Naive thymus-derived CD4-positive, alpha-beta T cell (primary cell): Measurements from ENCODE around the gene DIPK1A. TPM values are rescaled to one million over a fixed set of nuclear protein-coding genes. Genes with fewer than 3 reads are reported as not detected.

Experiments used
- ATAC-seq: fragments of 150-1000 bp; cut with Tn5 transposase; 2 replicates; pipeline ENCODE4 v1.10.0; 2021; ENCODE audit warnings: mild to moderate bottlenecking, moderate library complexity
- CTCF ChIA-PET: fragments of 350-600 bp; sonication (Branson Sonifier 250); formaldehyde crosslinking; loops from one replicate; lab custom pipeline; 2021; ENCODE audit warnings: antibody characterized with exemption; lab: Charles Lee
- POLR2A ChIA-PET: fragments of 350-600 bp; sonication (Branson Sonifier 250); formaldehyde crosslinking; loops from one replicate; lab custom pipeline; 2021; ENCODE audit warnings: antibody characterized with exemption, inconsistent platforms; lab: Charles Lee
- DNase-seq, 9 donors: peaks; one replicate each; pipeline versions ENCODE4 v3.0.0 to v3.0.0-alpha.2; 2020 to 2022; ENCODE audit warnings: mixed read lengths in 1 of 9
- H3K27ac ChIP-seq: one replicate; pipeline ENCODE4 v1.7.0; 2013; ENCODE audit warnings: mild to moderate bottlenecking, low read depth, low read length, moderate library complexity
- H3K27me3 ChIP-seq, 2 donors: one replicate each; pipeline ENCODE4 v1.7.0; 2013; ENCODE audit warnings: low read length in 2 of 2, mild to moderate bottlenecking in 2 of 2, moderate library complexity in 2 of 2; ENCODE audit not compliant: control insufficient read depth in 2 of 2, insufficient read depth in 2 of 2
- H3K36me3 ChIP-seq, 3 experiments: 1 replicate in 2 of 3; 2 replicates in 1 of 3; pipeline ENCODE4 v1.7.0; 2013; ENCODE audit warnings: low read length in 3 of 3, mild to moderate bottlenecking in 3 of 3, moderate library complexity in 1 of 3; ENCODE audit not compliant: insufficient read depth in 3 of 3, control insufficient read depth in 2 of 3
- H3K4me1 ChIP-seq, 2 donors: one replicate each; pipeline ENCODE4 v1.7.0; 2013; ENCODE audit warnings: low read length in 2 of 2, mild to moderate bottlenecking in 2 of 2, moderate library complexity in 1 of 2; ENCODE audit not compliant: control insufficient read depth in 2 of 2, insufficient read depth in 2 of 2
- H3K4me3 ChIP-seq: 2 replicates; pipeline ENCODE4 v1.7.0; 2013; ENCODE audit warnings: mild to moderate bottlenecking, low read length
- H3K9me3 ChIP-seq, 3 experiments: 1 replicate in 2 of 3; 2 replicates in 1 of 3; pipeline ENCODE4 v1.7.0; 2013; ENCODE audit warnings: low read length in 3 of 3; ENCODE audit not compliant: control insufficient read depth in 2 of 3
- H3K27ac Mint-ChIP-seq, 9 donors: one replicate each; pipeline ENCODE4 v1.8.0; 2020 to 2022; ENCODE audit warnings: mixed read lengths in 9 of 9, mild to moderate bottlenecking in 8 of 9, moderate library complexity in 5 of 9, inconsistent platforms in 2 of 9
- H3K27me3 Mint-ChIP-seq, 5 donors: one replicate each; pipeline ENCODE4 v1.8.0; 2021 to 2022; ENCODE audit warnings: mixed read lengths in 5 of 5, mild to moderate bottlenecking in 1 of 5
- H3K36me3 Mint-ChIP-seq, 5 donors: one replicate each; pipeline ENCODE4 v1.8.0; 2020 to 2022; ENCODE audit warnings: mixed read lengths in 5 of 5, mild to moderate bottlenecking in 3 of 5, inconsistent platforms in 1 of 5
- H3K4me1 Mint-ChIP-seq, 7 donors: one replicate each; pipeline ENCODE4 v1.8.0; 2020 to 2022; ENCODE audit warnings: mixed read lengths in 7 of 7, mild to moderate bottlenecking in 3 of 7, inconsistent platforms in 1 of 7
- H3K4me3 Mint-ChIP-seq, 10 donors: one replicate each; pipeline ENCODE4 v1.8.0; 2020 to 2022; ENCODE audit warnings: mild to moderate bottlenecking in 10 of 10, mixed read lengths in 10 of 10, moderate library complexity in 6 of 10, inconsistent platforms in 2 of 10
- H3K9me3 Mint-ChIP-seq, 11 donors: one replicate each; pipeline ENCODE4 v1.8.0; 2020 to 2022; ENCODE audit warnings: mixed read lengths in 11 of 11, mild to moderate bottlenecking in 4 of 11, inconsistent platforms in 1 of 11, moderate library complexity in 1 of 11
- intact Hi-C, 2 donors: fragments of 100-400 bp; cut with micrococcal nuclease; formaldehyde crosslinking; loops; one replicate each; pipeline ENCODE4 v1.15.1; 2023
- polyA plus RNA-seq, 2 donors: library from polyadenylated mRNA; unstranded; fragments of 300-500 nt; fragmentation: Illumina TruSeq; gene quantifications; one replicate each; pipeline ENCODE4 v1.2.3, GENCODE V29; 2021
- total RNA-seq, 6 experiments: library from RNA in 5 of 6; stranded (reverse) in 5 of 6; gene quantifications; 1 replicate in 5 of 6; 2 replicates in 1 of 6; pipeline ENCODE4 v1.2.3 and lab custom pipeline; 2021 to 2026

The DIPK1A gene
- total and polyA plus RNA-seq, 7 experiments from 2014 or later = 9.9 to 21.9 (median 15.2) TPM

DNA sequence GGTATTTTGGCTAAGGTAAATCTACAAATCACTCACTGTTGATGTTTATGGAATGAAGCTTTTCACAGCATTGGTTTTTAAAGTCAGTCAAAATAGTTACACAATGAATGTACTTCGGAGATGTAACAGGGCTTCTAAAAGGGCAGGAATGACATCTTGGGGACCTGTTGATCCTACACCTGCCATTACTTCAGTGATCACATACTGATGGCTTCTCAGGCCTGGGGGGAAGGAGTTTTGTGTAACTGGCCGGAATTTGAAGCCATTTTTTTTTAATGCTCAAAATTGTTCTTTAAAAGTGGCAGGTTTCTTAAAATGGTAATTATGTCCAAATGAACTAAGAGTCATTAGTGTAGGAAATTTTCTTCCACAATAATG, 118.2 kb downstream of the DIPK1A start:
- no peak for ATAC-seq
- Mint-ChIP-seq H3K4me1 (peaks cover 14 to 30% (median 27%) of the 10 kb centered on the region in 7 donors), H3K36me3 (peaks cover 4 to 46% (median 33%) of the 10 kb centered on the region in 5 donors), H3K4me3 (no peak overlapping the region), H3K27me3 (no peaks in the 10 kb centered on the region), H3K27ac (peak overlapping the region in 4 of 9 donors; percentile 17 to 65 (median 46)), H3K9me3 (no peaks in the 10 kb centered on the region)
- ChIA-PET CTCF (interaction anchor here (1.6 kb wide), 1 partner anchor 151 kb away, joined by 4 read pairs; no protein-coding TSS in a partner anchor), POLR2A (interaction anchor here (0.7 to 1.6 kb wide), 2 partner anchors 11 to 199 kb away, joined by 3 to 7 read pairs; partner anchors contain the start of gene RPL5)
- no peaks in the 10 kb centered on the region for H3K27me3 ChIP-seq
- peaks cover 26 to 61% (median 36%) of the 10 kb centered on the region in 3 experiments for H3K36me3 ChIP-seq
- no peak for DNase-seq
- no peak overlapping the region for H3K4me3 ChIP-seq
- H3K9me3 ChIP-seq = no peaks in the 10 kb centered on the region
- intact Hi-C loops = no loop called here
- no peak overlapping the region for H3K27ac ChIP-seq
- peaks cover 4 to 19% of the 10 kb centered on the region in 2 donors for H3K4me1 ChIP-seq

DNA sequence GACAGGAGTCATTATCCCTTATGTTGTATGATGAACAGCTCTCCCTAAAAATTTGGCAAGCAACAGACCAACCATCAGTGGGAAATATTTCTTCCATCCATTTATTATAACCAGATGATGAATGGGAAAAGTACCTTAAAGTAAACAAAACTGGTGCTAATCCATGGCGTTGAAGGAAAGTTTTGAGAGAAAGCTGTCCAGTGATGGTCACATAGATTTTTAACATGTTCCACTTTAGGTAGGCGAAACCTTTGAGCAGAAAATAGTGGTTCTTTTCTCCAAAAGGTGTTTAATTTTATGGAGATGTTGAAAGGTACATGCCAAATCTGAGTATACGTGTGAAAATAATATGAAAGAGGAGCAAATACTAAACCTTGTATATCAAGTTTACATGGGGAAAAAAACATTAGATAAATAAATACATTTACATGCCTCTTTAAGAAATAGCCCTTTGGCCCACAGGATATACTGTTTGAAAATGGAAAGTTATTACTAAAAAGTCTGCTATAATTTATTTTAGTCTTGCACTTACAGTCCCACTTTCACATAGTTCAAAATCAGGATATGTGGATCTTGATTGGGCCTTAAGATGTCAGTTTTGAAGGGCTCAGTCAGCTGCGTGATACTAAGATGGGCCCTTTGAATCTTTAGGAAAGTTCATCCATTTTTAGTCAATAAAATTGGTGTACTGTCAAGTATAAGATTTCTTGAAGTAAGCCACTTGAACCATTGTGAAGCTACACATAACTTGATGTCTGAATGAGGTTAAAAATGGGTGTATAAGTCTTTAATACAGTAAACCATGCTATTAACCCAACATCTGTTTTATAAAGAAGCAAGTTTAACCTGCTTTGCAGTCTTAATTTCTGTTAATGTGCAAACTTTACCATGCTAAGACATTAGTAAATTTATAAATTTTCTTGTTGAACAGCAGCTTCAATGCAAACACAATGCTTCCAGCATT, 118.9 kb downstream of the DIPK1A start:
- Mint-ChIP-seq H3K27me3 (no peaks in the 10 kb centered on the region), H3K9me3 (no peaks in the 10 kb centered on the region), H3K36me3 (peaks cover 4 to 52% (median 38%) of the 10 kb centered on the region in 5 donors), H3K27ac (peak overlapping the region in 2 of 9 donors; percentile 51 to 65), H3K4me1 (peaks cover 19 to 36% (median 34%) of the 10 kb centered on the region in 7 donors), H3K4me3 (no peak overlapping the region)
- POLR2A ChIA-PET = interaction anchor here (0.6 to 1.7 kb wide), 4 partner anchors 10 to 102 kb away, joined by 3 to 7 read pairs (median 4); partner anchors contain the start of gene RPL5
- CTCF ChIA-PET = interaction anchor here (0.6 to 1.6 kb wide), 3 partner anchors 10 to 214 kb away, joined by 3 to 4 read pairs (median 3); partner anchors contain the start of gene RPL5
- no peak for ATAC-seq
- H3K9me3 ChIP-seq = no peaks in the 10 kb centered on the region
- H3K27ac ChIP-seq = no peak overlapping the region
- H3K27me3 ChIP-seq = no peaks in the 10 kb centered on the region
- H3K36me3 ChIP-seq = peaks cover 26 to 66% (median 43%) of the 10 kb centered on the region in 3 experiments
- intact Hi-C loops = no loop called here
- no peak for DNase-seq
- peaks cover 4 to 25% of the 10 kb centered on the region in 2 donors for H3K4me1 ChIP-seq
- H3K4me3 ChIP-seq = no peak overlapping the region

DNA sequence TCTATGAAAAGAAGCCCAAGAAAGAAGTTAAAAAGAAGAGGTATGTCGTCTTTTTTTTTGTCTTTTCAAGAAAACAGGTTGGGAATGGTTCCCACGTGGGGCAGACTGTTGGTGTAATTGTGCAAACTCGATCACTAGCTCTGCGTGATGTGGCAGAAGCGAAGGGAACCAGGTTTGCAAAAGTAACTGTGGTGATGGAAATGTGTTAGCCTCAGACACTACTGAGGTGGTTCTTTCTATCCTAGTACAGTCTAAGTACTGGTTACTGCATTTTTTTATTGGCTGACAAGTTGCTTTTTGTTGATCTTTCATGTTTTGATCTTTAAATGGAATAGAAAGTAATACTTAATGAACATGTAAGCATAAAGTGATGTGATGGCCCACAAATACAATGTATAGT, 120.7 kb downstream of the DIPK1A start:
- peak overlapping the region; percentile 41 for H3K27ac ChIP-seq

DNA sequence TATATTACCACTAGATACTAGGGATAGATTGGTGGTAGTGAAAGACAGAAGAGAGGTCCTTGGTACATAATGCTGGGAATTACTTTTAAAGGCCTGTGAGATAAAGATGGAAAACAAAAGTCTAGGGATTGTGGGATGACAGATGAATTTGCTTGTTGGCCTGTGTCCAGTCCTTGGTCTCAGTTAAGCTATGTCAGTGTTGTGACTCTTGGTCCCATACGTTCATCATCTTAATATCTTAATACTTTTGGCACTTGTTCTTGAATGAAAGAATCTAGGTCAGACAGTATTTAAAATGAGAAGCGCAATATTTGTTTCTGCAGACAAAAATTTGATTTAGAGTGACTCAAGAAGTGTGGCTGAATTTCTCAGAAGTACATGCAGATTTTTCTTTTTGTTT, 121.8 kb downstream of the DIPK1A start:
- peak overlapping the region in 6 of 9 donors; percentile 6 to 86 (median 46) for H3K27ac Mint-ChIP-seq
- Histone ChIP-seq H3K27me3 (no peaks in the 10 kb centered on the region), H3K36me3 (peaks cover 19 to 84% (median 61%) of the 10 kb centered on the region in 3 experiments), H3K27ac (peak overlapping the region; percentile 41), H3K4me1 (peaks cover 9 to 41% of the 10 kb centered on the region in 2 donors), H3K9me3 (no peaks in the 10 kb centered on the region), H3K4me3 (no peak overlapping the region)
- H3K4me1 Mint-ChIP-seq = peaks cover 37 to 66% (median 63%) of the 10 kb centered on the region in 7 donors
- DNase-seq (no peak), ATAC-seq (no peak)
- no peaks in the 10 kb centered on the region for H3K27me3 Mint-ChIP-seq
- POLR2A ChIA-PET = interaction anchor here (0.6 to 1.1 kb wide), 5 partner anchors 9 to 125 kb away, joined by 3 to 6 read pairs (median 4); no protein-coding TSS in a partner anchor
- H3K9me3 Mint-ChIP-seq = no peaks in the 10 kb centered on the region
- peaks cover 14 to 70% (median 50%) of the 10 kb centered on the region in 5 donors for H3K36me3 Mint-ChIP-seq
- peak overlapping the region in 4 of 10 donors; percentile 14 to 39 (median 31) for H3K4me3 Mint-ChIP-seq
- CTCF ChIA-PET = interaction anchor here (0.7 to 1.1 kb wide), 2 partner anchors 9 to 239 kb away, joined by 4 read pairs; no protein-coding TSS in a partner anchor
- intact Hi-C loops = loop anchor here (10.0 kb wide), 4 partner anchors 355 to 1575 kb away; partner anchors contain the start of genes ABCD3 (in 1 of the 2) and GFI1 (in 1 of the 2)

More for the DNA sequence above, 120.7 kb downstream of the DIPK1A start:
- Mint-ChIP-seq H3K9me3 (no peaks in the 10 kb centered on the region), H3K27ac (peak overlapping the region in 6 of 9 donors; percentile 16 to 73 (median 44)), H3K36me3 (peaks cover 7 to 59% (median 43%) of the 10 kb centered on the region in 5 donors), H3K27me3 (no peaks in the 10 kb centered on the region), H3K4me3 (no peak overlapping the region), H3K4me1 (peaks cover 27 to 54% (median 51%) of the 10 kb centered on the region in 7 donors)
- CTCF ChIA-PET = interaction anchor here (1.1 kb wide), 1 partner anchor 7 kb away, joined by 4 read pairs; no protein-coding TSS in a partner anchor
- Histone ChIP-seq H3K36me3 (peaks cover 19 to 76% (median 54%) of the 10 kb centered on the region in 3 experiments), H3K4me3 (no peak overlapping the region), H3K4me1 (peaks cover 9 to 33% of the 10 kb centered on the region in 2 donors), H3K9me3 (no peaks in the 10 kb centered on the region), H3K27me3 (no peaks in the 10 kb centered on the region)
- POLR2A ChIA-PET = interaction anchor here (0.9 kb wide), 1 partner anchor 8 kb away, joined by 8 read pairs; the partner anchor contains the start of gene RPL5
- intact Hi-C loops = no loop called here
- ATAC-seq (peak; percentile 74), DNase-seq (no peak)

DNA sequence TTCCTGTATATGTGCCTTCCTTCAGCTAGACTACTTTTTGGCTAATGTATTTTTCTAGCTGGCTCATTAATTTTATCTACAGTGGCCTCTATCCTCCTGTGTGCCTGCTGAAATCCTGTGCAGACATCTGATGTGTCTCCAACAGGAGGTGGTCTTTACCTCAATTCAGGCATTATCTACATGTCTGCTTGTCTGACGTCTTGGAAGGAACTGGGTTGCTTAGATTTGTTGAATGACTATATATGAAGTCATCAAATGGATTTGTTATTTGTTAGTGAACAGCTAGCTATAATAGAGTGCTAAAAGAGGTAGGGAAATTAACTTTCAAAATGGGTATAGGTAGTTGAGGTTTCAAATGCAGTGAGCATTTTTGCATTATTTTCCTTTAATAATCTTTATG, 122.7 kb downstream of the DIPK1A start:
- ATAC-seq = no peak
- H3K27ac ChIP-seq = peak overlapping the region; percentile 53
- H3K36me3 Mint-ChIP-seq = peaks cover 16 to 69% (median 43%) of the 10 kb centered on the region in 5 donors
- POLR2A ChIA-PET = interaction anchor here (0.5 to 1.0 kb wide), 3 partner anchors 126 to 307 kb away, joined by 3 read pairs; no protein-coding TSS in a partner anchor
- no peaks in the 10 kb centered on the region for H3K9me3 Mint-ChIP-seq
- CTCF ChIA-PET = interaction anchor here (1.2 to 1.6 kb wide), 2 partner anchors 21 to 156 kb away, joined by 4 to 7 read pairs; no protein-coding TSS in a partner anchor
- intact Hi-C loops = loop anchor here (10.0 kb wide), 4 partner anchors 354 to 1576 kb away; partner anchors contain the start of genes ABCD3 (in 1 of the 2) and GFI1 (in 1 of the 2)
- peak overlapping the region in 5 of 10 donors; percentile 0 to 52 (median 30) for H3K4me3 Mint-ChIP-seq
- no peak overlapping the region for H3K4me3 ChIP-seq
- H3K9me3 ChIP-seq = no peaks in the 10 kb centered on the region
- peak overlapping the region in 8 of 9 donors; percentile 25 to 82 (median 60) for H3K27ac Mint-ChIP-seq
- no peak for DNase-seq
- H3K36me3 ChIP-seq = peaks cover 18 to 83% (median 58%) of the 10 kb centered on the region in 3 experiments
- no peaks in the 10 kb centered on the region for H3K27me3 ChIP-seq
- H3K27me3 Mint-ChIP-seq = no peaks in the 10 kb centered on the region
- peaks cover 42 to 75% (median 72%) of the 10 kb centered on the region in 7 donors for H3K4me1 Mint-ChIP-seq
- H3K4me1 ChIP-seq = peaks cover 16 to 51% of the 10 kb centered on the region in 2 donors
